ENCODE results near the gene NIPBL. TPM values are rescaled to one million over a fixed set of nuclear protein-coding genes. Genes with fewer than 3 reads are reported as not detected.

Gene NIPBL
- total RNA-seq, 1 experiment from 2014 or later: 48.3 TPM

DNA sequence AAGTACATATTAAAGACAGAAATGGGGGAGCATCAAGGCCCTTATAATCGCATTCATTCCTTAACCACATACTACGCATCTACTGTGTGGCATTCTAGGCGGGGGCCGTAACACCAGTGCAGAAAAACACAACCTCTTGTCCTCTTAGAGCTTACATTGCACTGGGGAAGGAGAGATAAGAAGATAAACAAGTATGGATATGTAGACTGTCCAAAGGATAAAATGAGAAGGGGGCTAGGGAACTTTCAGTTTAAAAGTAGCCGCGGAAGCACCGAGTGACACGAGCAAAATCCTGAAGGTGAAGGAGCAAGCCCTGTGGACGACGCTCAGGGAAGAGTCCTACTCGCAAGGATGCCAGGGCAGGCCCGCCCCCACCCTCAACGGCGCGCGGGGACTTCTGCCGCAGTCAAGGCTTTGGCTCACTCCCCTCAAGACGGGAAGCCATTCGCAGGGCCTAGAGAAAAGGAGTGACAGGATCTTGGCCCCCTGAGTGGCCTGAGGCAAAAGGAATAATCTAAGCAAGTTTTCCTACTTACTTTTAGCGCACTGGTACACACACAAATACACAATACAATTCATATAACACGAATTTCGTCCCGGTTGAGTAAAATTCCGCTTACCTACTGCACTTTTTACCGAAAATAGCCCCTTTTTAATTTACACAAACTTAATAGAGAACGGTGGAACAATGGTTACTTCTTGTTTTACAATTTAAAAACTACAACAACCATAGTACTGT, 1.3 kb upstream of the NIPBL start:
- peak; percentile 8 for ATAC-seq
- CTCF ChIA-PET: interaction anchor here (0.5 to 5.0 kb wide), 5 partner anchors 11 to 1391 kb away, joined by 3 to 23 read pairs (median 5); no protein-coding TSS in a partner anchor
- Mint-ChIP-seq H3K27me3 (ENCODE audit: low read depth) (no peaks in the 10 kb centered on the region), H3K4me3 (peak overlapping the region; percentile 94), H3K9me3 (no peaks in the 10 kb centered on the region), H3K4me1 (peaks cover 22% of the 10 kb centered on the region), H3K27ac (peak overlapping the region; percentile 90), H3K36me3 (no peaks in the 10 kb centered on the region; the same call in 1 of the 2 replicates)
- DNase-seq (ENCODE audit: low spot score): peak; percentile 45
- TF ChIP-seq, protein P1, sequence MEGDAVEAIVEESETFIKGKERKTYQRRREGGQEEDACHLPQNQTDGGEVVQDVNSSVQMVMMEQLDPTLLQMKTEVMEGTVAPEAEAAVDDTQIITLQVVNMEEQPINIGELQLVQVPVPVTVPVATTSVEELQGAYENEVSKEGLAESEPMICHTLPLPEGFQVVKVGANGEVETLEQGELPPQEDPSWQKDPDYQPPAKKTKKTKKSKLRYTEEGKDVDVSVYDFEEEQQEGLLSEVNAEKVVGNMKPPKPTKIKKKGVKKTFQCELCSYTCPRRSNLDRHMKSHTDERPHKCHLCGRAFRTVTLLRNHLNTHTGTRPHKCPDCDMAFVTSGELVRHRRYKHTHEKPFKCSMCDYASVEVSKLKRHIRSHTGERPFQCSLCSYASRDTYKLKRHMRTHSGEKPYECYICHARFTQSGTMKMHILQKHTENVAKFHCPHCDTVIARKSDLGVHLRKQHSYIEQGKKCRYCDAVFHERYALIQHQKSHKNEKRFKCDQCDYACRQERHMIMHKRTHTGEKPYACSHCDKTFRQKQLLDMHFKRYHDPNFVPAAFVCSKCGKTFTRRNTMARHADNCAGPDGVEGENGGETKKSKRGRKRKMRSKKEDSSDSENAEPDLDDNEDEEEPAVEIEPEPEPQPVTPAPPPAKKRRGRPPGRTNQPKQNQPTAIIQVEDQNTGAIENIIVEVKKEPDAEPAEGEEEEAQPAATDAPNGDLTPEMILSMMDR (IDR thresholded peaks at IDR 0.05): no peak
- TF ChIP-seq, protein P2, sequence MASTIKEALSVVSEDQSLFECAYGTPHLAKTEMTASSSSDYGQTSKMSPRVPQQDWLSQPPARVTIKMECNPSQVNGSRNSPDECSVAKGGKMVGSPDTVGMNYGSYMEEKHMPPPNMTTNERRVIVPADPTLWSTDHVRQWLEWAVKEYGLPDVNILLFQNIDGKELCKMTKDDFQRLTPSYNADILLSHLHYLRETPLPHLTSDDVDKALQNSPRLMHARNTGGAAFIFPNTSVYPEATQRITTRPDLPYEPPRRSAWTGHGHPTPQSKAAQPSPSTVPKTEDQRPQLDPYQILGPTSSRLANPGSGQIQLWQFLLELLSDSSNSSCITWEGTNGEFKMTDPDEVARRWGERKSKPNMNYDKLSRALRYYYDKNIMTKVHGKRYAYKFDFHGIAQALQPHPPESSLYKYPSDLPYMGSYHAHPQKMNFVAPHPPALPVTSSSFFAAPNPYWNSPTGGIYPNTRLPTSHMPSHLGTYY (CRISPR knock-in tag; IDR thresholded peaks at IDR 0.05): no peak
- no peak for TF ChIP-seq ATF1 (CRISPR knock-in tag; IDR thresholded peaks at IDR 0.05)
- TF ChIP-seq, protein P3, sequence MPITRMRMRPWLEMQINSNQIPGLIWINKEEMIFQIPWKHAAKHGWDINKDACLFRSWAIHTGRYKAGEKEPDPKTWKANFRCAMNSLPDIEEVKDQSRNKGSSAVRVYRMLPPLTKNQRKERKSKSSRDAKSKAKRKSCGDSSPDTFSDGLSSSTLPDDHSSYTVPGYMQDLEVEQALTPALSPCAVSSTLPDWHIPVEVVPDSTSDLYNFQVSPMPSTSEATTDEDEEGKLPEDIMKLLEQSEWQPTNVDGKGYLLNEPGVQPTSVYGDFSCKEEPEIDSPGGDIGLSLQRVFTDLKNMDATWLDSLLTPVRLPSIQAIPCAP (CRISPR knock-in tag; IDR thresholded peaks at IDR 0.05): no peak
- no peak for TF ChIP-seq JAZF1 (CRISPR knock-in tag; IDR thresholded peaks at IDR 0.05)
- TF ChIP-seq ZNF232 (CRISPR knock-in tag; IDR thresholded peaks at IDR 0.05): no peak
- no peak for TF ChIP-seq NR3C1 (CRISPR knock-in tag; conservative IDR thresholded peaks at IDR 0.05; ENCODE audit: low read depth)
- no peak for TF ChIP-seq ZNF671 (CRISPR knock-in tag; IDR thresholded peaks at IDR 0.05)
- no peak for TF ChIP-seq ZNF138 (CRISPR knock-in tag; conservative IDR thresholded peaks at IDR 0.05)
- no peak for TF ChIP-seq MYBL2 (CRISPR knock-in tag; IDR thresholded peaks at IDR 0.05)
- no peak for TF ChIP-seq CREB1 (CRISPR knock-in tag; IDR thresholded peaks at IDR 0.05)
- TF ChIP-seq, protein P4, sequence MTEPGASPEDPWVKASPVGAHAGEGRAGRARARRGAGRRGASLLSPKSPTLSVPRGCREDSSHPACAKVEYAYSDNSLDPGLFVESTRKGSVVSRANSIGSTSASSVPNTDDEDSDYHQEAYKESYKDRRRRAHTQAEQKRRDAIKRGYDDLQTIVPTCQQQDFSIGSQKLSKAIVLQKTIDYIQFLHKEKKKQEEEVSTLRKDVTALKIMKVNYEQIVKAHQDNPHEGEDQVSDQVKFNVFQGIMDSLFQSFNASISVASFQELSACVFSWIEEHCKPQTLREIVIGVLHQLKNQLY (CRISPR knock-in tag; IDR thresholded peaks at IDR 0.05): no peak
- no peak for TF ChIP-seq KAT7 (CRISPR knock-in tag; IDR thresholded peaks at IDR 0.05; ENCODE audit: borderline replicate concordance)
- TF ChIP-seq CREM (CRISPR knock-in tag; IDR thresholded peaks at IDR 0.05): no peak
- POLR2A ChIA-PET: interaction anchor here (0.7 to 1.3 kb wide), 3 partner anchors 98 to 132 kb away, joined by 3 to 4 read pairs (median 4); no protein-coding TSS in a partner anchor

DNA sequence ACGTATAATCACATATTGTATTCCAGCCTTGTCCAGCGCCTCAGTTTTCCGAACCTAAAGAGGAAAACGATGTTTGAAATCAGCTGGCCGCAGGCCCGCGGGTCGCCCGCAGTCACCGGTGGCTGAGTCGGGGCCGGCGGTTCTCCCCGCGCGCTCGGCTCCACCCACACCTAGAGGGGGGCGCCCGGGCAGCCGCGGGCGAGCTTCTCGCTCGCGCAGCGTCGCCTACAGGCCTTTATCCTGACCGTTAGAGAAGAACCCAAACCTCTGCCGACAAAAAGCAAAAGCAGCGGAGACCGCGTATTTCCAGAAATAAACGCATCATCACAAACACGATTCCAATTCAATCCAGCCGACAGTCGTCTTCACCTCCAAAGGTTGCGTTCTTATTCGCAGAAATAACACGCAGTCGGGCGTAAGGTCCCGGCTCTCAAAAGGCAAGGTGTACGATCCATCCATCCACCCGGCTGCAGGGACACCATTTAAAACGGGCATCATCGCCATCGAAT, 725 bp upstream of the NIPBL start:
- no peaks in the 10 kb centered on the region for H3K9me3 Mint-ChIP-seq
- CTCF ChIA-PET: interaction anchor here (0.5 to 5.0 kb wide), 6 partner anchors 12 to 1390 kb away, joined by 3 to 23 read pairs (median 4); no protein-coding TSS in a partner anchor
- H3K36me3 Mint-ChIP-seq: no peaks in the 10 kb centered on the region; the same call in 1 of the 2 replicates
- no peaks in the 10 kb centered on the region for H3K27me3 Mint-ChIP-seq (ENCODE audit: low read depth)
- ATAC-seq: peak; percentile 34
- POLR2A ChIA-PET: interaction anchor here (0.7 to 1.3 kb wide), 3 partner anchors 99 to 132 kb away, joined by 3 to 4 read pairs (median 4); no protein-coding TSS in a partner anchor
- H3K4me3 Mint-ChIP-seq: peak overlapping the region; percentile 94
- peak overlapping the region; percentile 95 for H3K27ac Mint-ChIP-seq
- peak; percentile 67 for DNase-seq (ENCODE audit: low spot score)
- H3K4me1 Mint-ChIP-seq: peaks cover 23% of the 10 kb centered on the region
- TF ChIP-seq NR2C2 (CRISPR knock-in tag; IDR thresholded peaks at IDR 0.05) (no peak), HMGA2 (CRISPR knock-in tag; IDR thresholded peaks at IDR 0.05) (0 out of 2 replicates have a peak, but pooled peaks have one; percentile 6), NFE2L1 (CRISPR knock-in tag; IDR thresholded peaks at IDR 0.05) (no peak), ZNF232 (CRISPR knock-in tag; IDR thresholded peaks at IDR 0.05) (no peak), ZNF219 (CRISPR knock-in tag; IDR thresholded peaks at IDR 0.05; ENCODE audit: borderline replicate concordance) (no peak), PRRX2 (CRISPR knock-in tag; IDR thresholded peaks at IDR 0.05) (no peak), SMAD4 (CRISPR knock-in tag; IDR thresholded peaks at IDR 0.05) (no peak), ETV6 (CRISPR knock-in tag; IDR thresholded peaks at IDR 0.05) (no peak), NFATC4 (CRISPR knock-in tag; IDR thresholded peaks at IDR 0.05) (no peak), TP53 (CRISPR knock-in tag; IDR thresholded peaks at IDR 0.05) (no peak), SP1 (CRISPR knock-in tag; conservative IDR thresholded peaks at IDR 0.05) (0 out of 2 replicates have a peak, but pooled peaks have one; percentile 25)
- TF ChIP-seq, protein P5, sequence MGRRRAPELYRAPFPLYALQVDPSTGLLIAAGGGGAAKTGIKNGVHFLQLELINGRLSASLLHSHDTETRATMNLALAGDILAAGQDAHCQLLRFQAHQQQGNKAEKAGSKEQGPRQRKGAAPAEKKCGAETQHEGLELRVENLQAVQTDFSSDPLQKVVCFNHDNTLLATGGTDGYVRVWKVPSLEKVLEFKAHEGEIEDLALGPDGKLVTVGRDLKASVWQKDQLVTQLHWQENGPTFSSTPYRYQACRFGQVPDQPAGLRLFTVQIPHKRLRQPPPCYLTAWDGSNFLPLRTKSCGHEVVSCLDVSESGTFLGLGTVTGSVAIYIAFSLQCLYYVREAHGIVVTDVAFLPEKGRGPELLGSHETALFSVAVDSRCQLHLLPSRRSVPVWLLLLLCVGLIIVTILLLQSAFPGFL (CRISPR knock-in tag; IDR thresholded peaks at IDR 0.05; ENCODE audit: borderline replicate concordance): no peak
- TF ChIP-seq, protein P6, sequence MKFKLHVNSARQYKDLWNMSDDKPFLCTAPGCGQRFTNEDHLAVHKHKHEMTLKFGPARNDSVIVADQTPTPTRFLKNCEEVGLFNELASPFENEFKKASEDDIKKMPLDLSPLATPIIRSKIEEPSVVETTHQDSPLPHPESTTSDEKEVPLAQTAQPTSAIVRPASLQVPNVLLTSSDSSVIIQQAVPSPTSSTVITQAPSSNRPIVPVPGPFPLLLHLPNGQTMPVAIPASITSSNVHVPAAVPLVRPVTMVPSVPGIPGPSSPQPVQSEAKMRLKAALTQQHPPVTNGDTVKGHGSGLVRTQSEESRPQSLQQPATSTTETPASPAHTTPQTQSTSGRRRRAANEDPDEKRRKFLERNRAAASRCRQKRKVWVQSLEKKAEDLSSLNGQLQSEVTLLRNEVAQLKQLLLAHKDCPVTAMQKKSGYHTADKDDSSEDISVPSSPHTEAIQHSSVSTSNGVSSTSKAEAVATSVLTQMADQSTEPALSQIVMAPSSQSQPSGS (CRISPR knock-in tag; IDR thresholded peaks at IDR 0.05; ENCODE audit: borderline replicate concordance, low read depth): no peak
- TF ChIP-seq, protein P2 (CRISPR knock-in tag; IDR thresholded peaks at IDR 0.05): no peak

All from WTC11 (cell line).